Memory B cell (primary cell): Measurements from ENCODE around the gene NOB1.

Experiments used
- ATAC-seq: fragments of 150-1000 bp; cut with Tn5 transposase; 2 replicates; pipeline ENCODE4 v1.10.0; 2021; ENCODE audit warnings: low read depth, mild to moderate bottlenecking, moderate library complexity
- DNase-seq, 2 donors: peaks; one replicate each; pipeline ENCODE4 v3.0.0; 2022; ENCODE audit warnings: low spot score in 2 of 2
- H3K27ac Mint-ChIP-seq: one replicate; pipeline ENCODE4 v1.8.0; 2022; ENCODE audit warnings: mild to moderate bottlenecking, moderate library complexity, mixed read lengths
- H3K27me3 Mint-ChIP-seq: one replicate; pipeline ENCODE4 v1.8.0; 2022; ENCODE audit warnings: mixed read lengths
- H3K36me3 Mint-ChIP-seq: one replicate; pipeline ENCODE4 v1.8.0; 2022; ENCODE audit warnings: mild to moderate bottlenecking, mixed read lengths
- H3K4me1 Mint-ChIP-seq: one replicate; pipeline ENCODE4 v1.8.0; 2022; ENCODE audit warnings: mixed read lengths
- H3K4me3 Mint-ChIP-seq: one replicate; pipeline ENCODE4 v1.8.0; 2022; ENCODE audit warnings: mild to moderate bottlenecking, moderate library complexity, mixed read lengths
- H3K9me3 Mint-ChIP-seq: one replicate; pipeline ENCODE4 v1.8.0; 2022; ENCODE audit warnings: mixed read lengths

The NOB1 gene

DNA sequence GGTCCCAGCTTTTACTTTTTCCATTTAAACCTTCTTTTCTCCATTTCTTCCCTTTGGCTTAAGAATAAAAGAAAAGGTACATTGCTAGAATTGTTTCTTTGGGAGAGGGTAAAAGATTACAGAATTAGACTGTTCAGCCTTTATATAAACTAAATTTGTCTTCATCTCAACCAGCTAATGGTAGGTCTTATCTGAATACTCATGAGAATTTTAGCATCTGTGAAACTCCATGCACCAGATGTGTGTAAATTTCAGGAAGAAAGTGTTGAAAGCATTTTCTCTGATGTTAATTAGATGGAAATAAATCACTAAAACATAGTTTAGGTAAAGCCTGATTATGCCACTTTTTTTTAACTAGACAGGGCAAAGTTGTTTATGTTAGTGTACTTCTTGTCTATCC, 53.3 kb downstream of the NOB1 start:
- Mint-ChIP-seq H3K4me1 (no peaks in the 10 kb centered on the region), H3K27me3 (no peaks in the 10 kb centered on the region), H3K4me3 (no peak overlapping the region), H3K36me3 (peaks cover 6% of the 10 kb centered on the region), H3K27ac (no peak overlapping the region), H3K9me3 (no peaks in the 10 kb centered on the region)
- ATAC-seq, result no peak
- DNase-seq, result no peak

DNA sequence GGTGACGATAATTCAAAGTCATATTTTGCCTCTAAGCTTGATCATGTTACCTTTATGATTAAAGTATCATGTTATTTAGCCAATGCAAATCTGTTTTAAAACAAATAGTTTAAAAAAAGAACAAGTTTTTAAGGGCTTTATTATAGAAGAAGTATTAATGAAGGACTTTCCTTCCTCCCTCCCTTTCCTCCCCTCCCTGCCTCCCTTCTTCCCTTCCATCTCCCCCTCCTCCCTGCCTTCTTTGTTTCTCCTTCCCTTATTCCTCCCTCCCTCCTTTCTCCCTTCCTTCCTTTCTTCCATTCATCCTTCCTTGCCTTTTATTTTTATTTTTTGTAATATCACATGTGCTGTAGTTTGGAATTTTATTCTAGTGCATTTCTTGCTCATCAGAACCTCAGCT, 54.8 kb downstream of the NOB1 start:
- no peak for DNase-seq
- ATAC-seq, result no peak
- H3K27me3 Mint-ChIP-seq, result no peaks in the 10 kb centered on the region
- no peaks in the 10 kb centered on the region for H3K4me1 Mint-ChIP-seq
- no peak overlapping the region for H3K4me3 Mint-ChIP-seq
- peak overlapping the region; percentile 53 for H3K27ac Mint-ChIP-seq
- no peaks in the 10 kb centered on the region for H3K9me3 Mint-ChIP-seq
- peaks cover 11% of the 10 kb centered on the region for H3K36me3 Mint-ChIP-seq

DNA sequence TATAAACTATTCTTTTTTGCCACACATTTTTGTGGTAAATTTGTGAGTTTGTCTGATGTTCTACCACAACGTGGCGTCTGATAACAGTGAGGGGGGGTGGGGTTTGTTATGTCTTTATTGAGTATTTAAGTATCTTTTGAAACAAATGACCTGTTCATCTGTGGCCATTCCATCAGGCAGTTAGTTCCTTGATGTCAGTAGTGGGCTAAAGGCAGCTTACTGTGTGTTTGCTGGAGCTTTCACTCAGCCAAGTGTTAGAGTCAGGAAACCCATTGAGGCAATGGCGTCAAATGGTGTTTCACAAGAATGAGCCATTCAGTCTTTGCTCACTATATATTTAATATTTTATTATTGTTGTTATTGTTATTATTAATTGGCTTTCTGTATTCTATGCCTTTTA, 56.3 kb downstream of the NOB1 start:
- Mint-ChIP-seq H3K27ac (no peak overlapping the region), H3K36me3 (peaks cover 16% of the 10 kb centered on the region), H3K27me3 (no peaks in the 10 kb centered on the region), H3K4me3 (no peak overlapping the region), H3K9me3 (no peaks in the 10 kb centered on the region), H3K4me1 (peaks cover 5% of the 10 kb centered on the region)
- DNase-seq (no peak), ATAC-seq (no peak)

DNA sequence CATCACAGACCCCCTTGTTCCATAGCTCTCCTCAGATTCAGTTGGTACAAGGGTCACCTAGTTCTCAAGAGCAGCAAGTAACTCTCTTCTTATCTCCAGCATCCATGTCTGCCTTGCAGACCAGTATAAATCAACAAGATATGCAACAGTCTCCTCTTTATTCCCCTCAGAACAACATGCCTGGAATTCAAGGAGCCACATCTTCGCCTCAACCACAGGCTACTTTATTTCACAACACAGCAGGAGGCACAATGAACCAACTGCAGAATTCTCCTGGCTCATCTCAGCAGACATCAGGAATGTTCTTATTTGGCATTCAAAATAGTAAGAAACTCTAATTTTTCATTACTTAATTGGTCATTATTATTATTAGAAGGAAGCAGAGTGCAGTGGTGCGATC, 60.8 kb downstream of the NOB1 start:
- Mint-ChIP-seq H3K27ac (no peak overlapping the region), H3K4me1 (peaks cover 18% of the 10 kb centered on the region), H3K4me3 (no peak overlapping the region), H3K9me3 (no peaks in the 10 kb centered on the region), H3K27me3 (no peaks in the 10 kb centered on the region), H3K36me3 (peaks cover 39% of the 10 kb centered on the region)
- DNase-seq (no peak), ATAC-seq (no peak)

DNA sequence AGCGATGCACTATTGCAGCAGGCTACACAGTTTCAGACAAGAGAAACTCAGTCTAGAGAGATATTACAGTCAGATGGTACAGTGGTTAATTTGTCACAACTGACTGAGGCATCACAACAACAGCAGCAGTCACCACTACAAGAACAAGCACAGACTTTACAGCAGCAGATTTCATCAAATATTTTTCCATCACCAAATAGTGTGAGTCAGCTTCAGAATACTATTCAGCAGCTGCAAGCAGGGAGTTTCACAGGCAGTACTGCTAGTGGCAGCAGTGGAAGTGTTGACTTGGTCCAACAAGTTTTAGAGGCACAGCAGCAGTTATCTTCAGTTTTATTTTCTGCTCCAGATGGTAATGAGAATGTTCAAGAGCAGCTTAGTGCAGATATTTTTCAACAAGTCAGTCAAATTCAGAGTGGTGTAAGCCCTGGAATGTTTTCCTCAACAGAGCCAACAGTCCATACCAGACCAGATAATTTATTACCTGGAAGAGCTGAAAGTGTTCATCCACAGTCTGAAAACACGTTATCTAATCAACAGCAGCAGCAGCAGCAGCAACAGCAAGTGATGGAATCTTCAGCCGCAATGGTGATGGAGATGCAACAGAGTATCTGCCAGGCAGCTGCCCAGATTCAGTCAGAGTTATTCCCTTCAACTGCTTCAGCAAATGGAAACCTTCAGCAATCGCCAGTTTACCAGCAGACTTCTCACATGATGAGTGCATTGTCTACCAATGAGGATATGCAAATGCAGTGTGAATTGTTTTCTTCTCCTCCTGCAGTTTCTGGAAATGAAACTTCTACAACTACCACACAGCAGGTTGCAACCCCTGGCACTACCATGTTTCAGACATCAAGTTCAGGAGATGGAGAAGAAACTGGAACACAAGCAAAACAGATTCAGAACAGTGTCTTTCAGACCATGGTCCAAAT, 62.5 kb downstream of the NOB1 start:
- Mint-ChIP-seq H3K4me1 (peaks cover 18% of the 10 kb centered on the region), H3K9me3 (no peaks in the 10 kb centered on the region), H3K27me3 (no peaks in the 10 kb centered on the region), H3K27ac (peak overlapping the region; percentile 82), H3K36me3 (peaks cover 36% of the 10 kb centered on the region), H3K4me3 (no peak overlapping the region)
- ATAC-seq (peak; percentile 48), DNase-seq (no peak)
